Measurements from ENCODE around the gene LMCD1. TPM values are rescaled to one million over a fixed set of nuclear protein-coding genes. Genes with fewer than 3 reads are reported as not detected.

LMCD1 gene
- total RNA-seq, 3 donors from 2014 or later (not counting 1 experiment from before 2014, with no cell fraction given): not detected

- Histone ChIP-seq H3K36me3 (ENCODE audit: control insufficient read depth, insufficient read depth, low read length) (no peaks in the 10 kb centered on the region), H3K4me1 (ENCODE audit: control insufficient read depth, insufficient read depth, low read length) (no peaks in the 10 kb centered on the region), H3K27me3 (ENCODE audit: control insufficient read depth, insufficient read depth, low read length) (no peaks in the 10 kb centered on the region), H3K9me3 (ENCODE audit: control insufficient read depth, insufficient read depth, low read length) (no peaks in the 10 kb centered on the region), H3K27ac (ENCODE audit: low read length) (no peak overlapping the region), H3K4me3 (ENCODE audit: low read length) (no peak overlapping the region)
- WGBS (ENCODE audit: insufficient coverage): 81% methylated on average over 3 of the region's 3 CpGs
- peaks cover 0 to 3% of the 10 kb centered on the region in 2 donors for H3K27me3 Mint-ChIP-seq (ENCODE audit: low read depth in 2 of 2)
- no peak for TF ChIP-seq CTCF (IDR thresholded peaks at IDR 0.05)
- no peaks in the 10 kb centered on the region for H3K36me3 Mint-ChIP-seq
- DNase-seq (no peak), ATAC-seq (no peak)
- no peak overlapping the region for H3K27ac Mint-ChIP-seq
- H3K4me1 Mint-ChIP-seq: no peaks in the 10 kb centered on the region
- H3K4me3 Mint-ChIP-seq: no peak overlapping the region
- no peaks in the 10 kb centered on the region for H3K9me3 Mint-ChIP-seq
- intact Hi-C loops (cut with micrococcal nuclease): no loop called here
Measured at GRCh38 chr3:8599146-8599545, 97.5 kb downstream of the LMCD1 start.

- no peaks in the 10 kb centered on the region for H3K4me1 ChIP-seq (ENCODE audit: control insufficient read depth, insufficient read depth, low read length)
- Mint-ChIP-seq H3K9me3 (no peaks in the 10 kb centered on the region), H3K36me3 (no peaks in the 10 kb centered on the region), H3K4me1 (no peaks in the 10 kb centered on the region), H3K4me3 (no peak overlapping the region), H3K27me3 (ENCODE audit: low read depth in 2 of 2) (peaks cover 0 to 3% of the 10 kb centered on the region in 2 donors), H3K27ac (no peak overlapping the region)
- intact Hi-C loops (cut with micrococcal nuclease): no loop called here
- H3K27me3 ChIP-seq (ENCODE audit: control insufficient read depth, insufficient read depth, low read length): no peaks in the 10 kb centered on the region
- no peak overlapping the region for H3K4me3 ChIP-seq (ENCODE audit: low read length)
- no peak for TF ChIP-seq CTCF (IDR thresholded peaks at IDR 0.05)
- no peak for DNase-seq
- no peaks in the 10 kb centered on the region for H3K9me3 ChIP-seq (ENCODE audit: control insufficient read depth, insufficient read depth, low read length)
- no peak overlapping the region for H3K27ac ChIP-seq (ENCODE audit: low read length)
- ATAC-seq: no peak
- H3K36me3 ChIP-seq (ENCODE audit: control insufficient read depth, insufficient read depth, low read length): no peaks in the 10 kb centered on the region
Measured at GRCh38 chr3:8600457-8600856, 98.8 kb downstream of the LMCD1 start.

GRCh38 chr3:8603115-8603710 lies 101.6 kb downstream of the LMCD1 start:
- Mint-ChIP-seq H3K27me3 (ENCODE audit: low read depth in 2 of 2) (peaks cover 2% of the 10 kb centered on the region in 2 donors), H3K4me3 (no peak overlapping the region), H3K36me3 (no peaks in the 10 kb centered on the region), H3K9me3 (no peaks in the 10 kb centered on the region), H3K4me1 (no peaks in the 10 kb centered on the region), H3K27ac (no peak overlapping the region)
- 89% methylated on average over 9 of the region's 9 CpGs for WGBS (ENCODE audit: insufficient coverage)
- H3K36me3 ChIP-seq (ENCODE audit: control insufficient read depth, insufficient read depth, low read length): no peaks in the 10 kb centered on the region
- TF ChIP-seq CTCF (IDR thresholded peaks at IDR 0.05): no peak
- DNase-seq (no peak), ATAC-seq (no peak)
- no peak overlapping the region for H3K27ac ChIP-seq (ENCODE audit: low read length)
- no peaks in the 10 kb centered on the region for H3K9me3 ChIP-seq (ENCODE audit: control insufficient read depth, insufficient read depth, low read length)
- no peaks in the 10 kb centered on the region for H3K4me1 ChIP-seq (ENCODE audit: control insufficient read depth, insufficient read depth, low read length)
- H3K4me3 ChIP-seq (ENCODE audit: low read length): no peak overlapping the region
- intact Hi-C loops (cut with micrococcal nuclease): no loop called here
- no peaks in the 10 kb centered on the region for H3K27me3 ChIP-seq (ENCODE audit: control insufficient read depth, insufficient read depth, low read length)

- no peak overlapping the region for H3K27ac Mint-ChIP-seq
- H3K4me1 Mint-ChIP-seq: no peaks in the 10 kb centered on the region
- H3K27me3 ChIP-seq (ENCODE audit: control insufficient read depth, insufficient read depth, low read length): no peaks in the 10 kb centered on the region
- H3K36me3 Mint-ChIP-seq: no peaks in the 10 kb centered on the region
- no peak for TF ChIP-seq CTCF (IDR thresholded peaks at IDR 0.05)
- ATAC-seq (no peak), DNase-seq (no peak)
- peaks cover 2 to 7% of the 10 kb centered on the region in 2 donors for H3K27me3 Mint-ChIP-seq (ENCODE audit: low read depth in 2 of 2)
- H3K9me3 ChIP-seq (ENCODE audit: control insufficient read depth, insufficient read depth, low read length): no peaks in the 10 kb centered on the region
- H3K4me3 Mint-ChIP-seq: no peak overlapping the region
- no peaks in the 10 kb centered on the region for H3K4me1 ChIP-seq (ENCODE audit: control insufficient read depth, insufficient read depth, low read length)
- H3K36me3 ChIP-seq (ENCODE audit: control insufficient read depth, insufficient read depth, low read length): no peaks in the 10 kb centered on the region
- H3K9me3 Mint-ChIP-seq: no peaks in the 10 kb centered on the region
- intact Hi-C loops (cut with micrococcal nuclease): no loop called here
- WGBS (ENCODE audit: insufficient coverage): 87% methylated on average over 6 of the region's 7 CpGs
- H3K27ac ChIP-seq (ENCODE audit: low read length): no peak overlapping the region
- no peak overlapping the region for H3K4me3 ChIP-seq (ENCODE audit: low read length)
Measured at GRCh38 chr3:8604006-8604405, 102.4 kb downstream of the LMCD1 start.
